HG03575 (cell line): ENCODE measurements around the gene PCP2.
"Not testable (repeated sequence)": the region's sequence is repeated elsewhere in the genome, so short reads cannot be mapped to it uniquely, and the experiment has no call there.

Experiments used
- ATAC-seq: cut with Tn5 transposase; IDR thresholded peaks from one replicate; pipeline ENCODE4 v1.9.1; 2021; ENCODE audit not compliant: unreplicated experiment, insufficient number of reproducible peaks, low FRiP score; ENCODE audit errors: extremely low read depth

PCP2 gene

DNA sequence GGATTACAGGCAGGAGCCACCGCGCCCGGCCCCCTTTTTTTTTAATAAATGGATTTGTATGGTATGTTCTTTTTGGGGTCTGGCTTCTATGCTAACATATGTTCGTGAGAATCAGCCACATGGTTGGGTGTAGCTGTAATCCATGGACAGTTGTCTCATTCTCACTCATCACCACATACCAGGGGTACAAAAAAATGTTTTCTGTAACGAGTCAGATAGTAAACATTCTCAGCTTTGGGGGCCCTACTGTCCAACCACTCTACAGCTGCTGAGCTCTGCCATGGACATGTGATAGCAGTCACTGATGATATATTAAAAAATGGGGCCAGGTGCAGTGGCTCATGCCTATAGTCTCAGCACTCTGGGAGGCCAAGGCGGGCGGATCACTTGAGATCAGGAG lies 30.2 kb upstream of the PCP2 start:
- no peak for ATAC-seq

GRCh38 chr19:7662657-7663056 lies 29.1 kb upstream of the PCP2 start:
- no peak for ATAC-seq

- ATAC-seq = no peak
Observed at GRCh38 chr19:7661744-7662538, 28.4 kb upstream of the PCP2 start.

- peak; percentile 53 for ATAC-seq
Observed at GRCh38 chr19:7658219-7658686, 24.7 kb upstream of the PCP2 start.

GRCh38 chr19:7657131-7657751 lies 23.7 kb upstream of the PCP2 start:
- no peak for ATAC-seq

GRCh38 chr19:7655581-7655980 lies 22.1 kb upstream of the PCP2 start:
- ATAC-seq = no peak

GRCh38 chr19:7654401-7654800 lies 20.9 kb upstream of the PCP2 start:
- ATAC-seq = no peak

- ATAC-seq = no peak
Observed at GRCh38 chr19:7652061-7652641, 18.6 kb upstream of the PCP2 start.

GRCh38 chr19:7650148-7650547 lies 16.6 kb upstream of the PCP2 start:
- ATAC-seq = no peak

DNA sequence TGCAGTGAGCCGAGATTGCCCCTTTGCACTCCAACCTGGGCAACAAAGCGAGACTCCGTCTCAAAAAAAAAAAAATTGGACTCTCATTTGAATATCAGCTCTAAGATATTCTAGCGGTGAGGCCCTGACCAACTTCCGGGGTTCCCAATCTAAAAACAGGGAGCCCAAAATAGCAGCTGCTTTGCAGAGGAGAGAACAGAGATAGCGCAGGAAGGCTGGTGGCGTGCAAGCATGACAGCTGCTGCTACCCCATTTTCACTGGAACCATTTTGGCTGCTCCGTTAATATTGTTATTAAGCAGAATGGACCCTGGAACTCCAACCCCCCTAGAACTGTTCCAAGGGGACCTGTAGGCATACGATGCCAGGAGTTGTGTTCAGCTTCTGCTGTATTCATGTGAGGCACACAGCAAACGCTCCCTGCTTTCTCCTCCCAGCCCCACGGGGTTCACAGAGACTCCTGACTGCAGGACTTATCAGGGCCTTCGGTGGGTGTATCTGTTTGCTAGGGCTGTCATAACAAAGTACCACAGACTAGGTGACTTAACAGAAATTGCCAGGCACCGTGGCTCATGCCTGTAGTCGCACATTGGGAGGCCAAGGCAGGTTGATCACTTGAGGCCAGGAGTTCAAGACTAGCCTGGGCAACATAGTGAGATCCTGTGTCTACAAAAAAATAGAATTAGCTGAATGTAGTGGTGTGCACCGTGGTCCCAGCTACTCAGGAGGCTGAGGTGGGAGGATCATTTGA lies 14.9 kb upstream of the PCP2 start:
- no peak for ATAC-seq

- ATAC-seq = no peak
Observed at GRCh38 chr19:7647156-7647555, 13.6 kb upstream of the PCP2 start.

DNA sequence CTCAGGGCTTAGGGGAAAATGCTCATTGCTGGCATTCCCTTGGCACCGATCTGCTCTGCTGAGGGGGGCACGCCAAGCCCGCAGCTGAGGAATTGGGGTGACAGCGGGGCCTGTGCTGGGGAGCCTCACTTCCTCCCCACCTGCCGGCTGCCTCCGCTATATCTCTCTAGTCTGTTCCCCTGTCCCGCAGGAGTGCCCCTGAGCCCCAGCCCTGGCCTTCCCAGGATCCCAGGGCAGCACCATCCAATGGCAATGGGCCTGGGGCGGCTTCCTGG lies 12.8 kb upstream of the PCP2 start:
- no peak for ATAC-seq

- no peak for ATAC-seq
Observed at GRCh38 chr19:7645656-7646425, 12.3 kb upstream of the PCP2 start.

GRCh38 chr19:7645163-7645562 lies 11.6 kb upstream of the PCP2 start:
- no peak for ATAC-seq

- ATAC-seq = no peak
Observed at GRCh38 chr19:7644550-7644877, 11.0 kb upstream of the PCP2 start.

GRCh38 chr19:7643629-7644549 lies 10.4 kb upstream of the PCP2 start:
- not testable (repeated sequence) for ATAC-seq

GRCh38 chr19:7643031-7643415 lies 9.5 kb upstream of the PCP2 start:
- ATAC-seq = no peak

DNA sequence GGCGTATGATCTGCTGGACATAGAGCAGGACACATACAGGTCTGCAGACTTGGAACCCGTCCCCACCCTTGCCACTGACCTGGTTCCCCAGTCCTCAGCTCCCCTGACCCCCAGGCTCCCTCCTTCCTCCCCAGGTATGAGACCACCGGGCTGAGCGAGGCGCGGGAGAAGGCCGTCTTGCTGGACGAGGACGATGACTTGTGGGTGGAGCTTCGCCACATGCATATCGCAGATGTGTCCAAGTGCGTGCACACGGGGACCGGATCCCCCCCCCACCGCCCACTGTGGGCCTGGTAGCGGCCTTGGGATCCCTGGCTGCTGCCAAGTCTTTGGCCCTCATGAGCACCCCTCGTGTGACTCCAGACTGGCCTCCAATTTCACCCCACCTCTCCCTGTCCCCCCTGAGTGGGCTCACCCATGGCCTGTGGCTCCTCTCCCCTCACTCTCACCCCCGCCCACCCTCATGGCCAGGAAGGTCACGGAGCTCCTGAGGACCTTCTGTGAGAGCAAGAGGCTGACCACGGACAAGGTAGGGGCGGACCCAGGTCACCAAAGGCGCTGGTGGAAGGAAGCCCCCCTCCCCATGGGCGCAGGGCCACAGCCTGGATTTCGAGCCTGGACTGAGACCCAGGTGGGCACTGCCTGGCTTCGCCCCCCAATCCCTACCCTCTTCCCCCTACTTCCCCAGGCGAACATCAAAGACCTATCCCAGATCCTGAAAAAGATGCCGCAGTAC lies 8.9 kb upstream of the PCP2 start:
- ATAC-seq = no peak
